ENCODE data around the gene DLG2.

DLG2 gene

GRCh38 chr11:83945976-83946375 lies 1681.2 kb downstream of the DLG2 start:
- TF ChIP-seq CTCF (IDR thresholded peaks at IDR 0.05; ENCODE audit: borderline replicate concordance, control extremely low read depth, extremely low read depth, insufficient read depth, missing control alignments) = no peak
- in situ Hi-C loops (cut with MboI; ENCODE audit: low sequenced_read_pairs, unreplicated experiment) = no loop called here
- no peak for DNase-seq (ENCODE audit: low spot score)

- no peak for DNase-seq (ENCODE audit: low spot score)
- in situ Hi-C loops (cut with MboI; ENCODE audit: low sequenced_read_pairs, unreplicated experiment) = no loop called here
- TF ChIP-seq CTCF (IDR thresholded peaks at IDR 0.05; ENCODE audit: borderline replicate concordance, control extremely low read depth, extremely low read depth, insufficient read depth, missing control alignments) = no peak
Measured at GRCh38 chr11:83941050-83941449, 1686.1 kb downstream of the DLG2 start.

- TF ChIP-seq CTCF (IDR thresholded peaks at IDR 0.05; ENCODE audit: borderline replicate concordance, control extremely low read depth, extremely low read depth, insufficient read depth, missing control alignments) = no peak
- in situ Hi-C loops (cut with MboI; ENCODE audit: low sequenced_read_pairs, unreplicated experiment) = no loop called here
- DNase-seq (ENCODE audit: low spot score) = no peak
Measured at GRCh38 chr11:83938148-83938547, 1689.0 kb downstream of the DLG2 start.

- TF ChIP-seq CTCF (IDR thresholded peaks at IDR 0.05; ENCODE audit: borderline replicate concordance, control extremely low read depth, extremely low read depth, insufficient read depth, missing control alignments) = no peak
- in situ Hi-C loops (cut with MboI; ENCODE audit: low sequenced_read_pairs, unreplicated experiment) = no loop called here
- no peak for DNase-seq (ENCODE audit: low spot score)
Measured at GRCh38 chr11:83933008-83933407, 1694.1 kb downstream of the DLG2 start.

- no peak for DNase-seq (ENCODE audit: low spot score)
- TF ChIP-seq CTCF (IDR thresholded peaks at IDR 0.05; ENCODE audit: borderline replicate concordance, control extremely low read depth, extremely low read depth, insufficient read depth, missing control alignments) = no peak
- in situ Hi-C loops (cut with MboI; ENCODE audit: low sequenced_read_pairs, unreplicated experiment) = no loop called here
Measured at GRCh38 chr11:83927422-83927821, 1699.7 kb downstream of the DLG2 start.

GRCh38 chr11:83924795-83925542 lies 1702.2 kb downstream of the DLG2 start:
- in situ Hi-C loops (cut with MboI; ENCODE audit: low sequenced_read_pairs, unreplicated experiment) = no loop called here
- TF ChIP-seq CTCF (IDR thresholded peaks at IDR 0.05; ENCODE audit: borderline replicate concordance, control extremely low read depth, extremely low read depth, insufficient read depth, missing control alignments) = no peak
- DNase-seq (ENCODE audit: low spot score) = no peak
